IPS-15b (cell line): ENCODE results near the gene ARHGEF6.

Experiments used
- H3K27me3 ChIP-seq: one replicate; pipeline ENCODE4 v1.6.1; 2013; ENCODE audit warnings: low read length; ENCODE audit not compliant: control insufficient read depth, insufficient read depth
- H3K36me3 ChIP-seq: one replicate; pipeline ENCODE4 v1.6.1; 2013; ENCODE audit warnings: low read length; ENCODE audit not compliant: control insufficient read depth, insufficient read depth
- H3K4me1 ChIP-seq: one replicate; pipeline ENCODE4 v1.6.1; 2013; ENCODE audit warnings: mild to moderate bottlenecking, low read length; ENCODE audit not compliant: control insufficient read depth, insufficient read depth
- H3K4me3 ChIP-seq: one replicate; pipeline ENCODE4 v1.5.1; 2013; ENCODE audit warnings: low read depth, low read length
- H3K9ac ChIP-seq: one replicate; pipeline ENCODE4 v1.6.1; 2013; ENCODE audit warnings: low read depth, mild to moderate bottlenecking, low read length
- H3K9me3 ChIP-seq: one replicate; pipeline ENCODE4 v1.6.1; 2013; ENCODE audit warnings: mild to moderate bottlenecking, low read length; ENCODE audit not compliant: control insufficient read depth, insufficient read depth

ARHGEF6 gene

DNA sequence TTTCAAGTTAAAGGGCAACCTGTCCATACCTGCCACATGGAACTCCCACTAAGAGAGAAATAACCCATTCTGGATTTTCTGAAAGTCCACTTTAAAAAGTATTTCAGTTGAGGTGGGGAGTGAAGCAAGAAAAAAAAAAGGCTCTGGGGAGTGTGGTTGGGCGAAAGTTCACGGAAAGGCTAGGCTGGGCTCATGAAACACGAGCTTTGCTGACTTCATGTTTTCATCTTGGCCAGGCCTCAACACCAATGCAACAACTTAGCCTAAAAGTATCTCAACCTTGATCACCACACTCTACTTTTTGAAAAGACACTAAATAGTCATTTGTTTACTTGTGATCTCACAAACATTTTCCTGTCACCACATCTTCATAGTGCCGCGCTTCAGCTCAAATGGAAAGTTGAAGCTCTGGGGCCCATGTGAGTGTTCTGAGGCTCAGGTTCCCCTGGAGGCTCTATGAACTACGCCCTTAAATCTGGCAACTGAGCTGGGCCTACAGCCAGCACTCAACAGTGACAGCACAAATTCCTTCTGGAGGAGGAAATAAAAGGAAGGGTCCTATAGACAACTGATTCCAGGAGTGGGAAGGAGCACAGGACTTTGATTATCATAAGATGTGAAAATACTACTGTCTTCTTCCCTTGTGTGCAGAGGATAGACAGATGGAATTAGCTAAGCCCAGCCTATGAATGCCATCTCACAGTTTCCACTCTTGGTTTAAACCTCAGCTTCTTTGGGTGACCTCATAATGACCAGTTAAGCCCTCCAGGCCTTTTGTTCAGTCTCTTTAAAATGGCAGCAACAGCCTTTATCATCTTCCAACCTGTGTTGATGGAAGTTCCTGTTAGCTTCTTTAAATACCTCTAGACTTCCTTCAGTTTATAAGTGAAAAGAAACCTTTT is 127.7 kb downstream of the ARHGEF6 start:
- no peak overlapping the region for H3K9ac ChIP-seq
- no peaks in the 10 kb centered on the region for H3K36me3 ChIP-seq
- no peaks in the 10 kb centered on the region for H3K27me3 ChIP-seq

DNA sequence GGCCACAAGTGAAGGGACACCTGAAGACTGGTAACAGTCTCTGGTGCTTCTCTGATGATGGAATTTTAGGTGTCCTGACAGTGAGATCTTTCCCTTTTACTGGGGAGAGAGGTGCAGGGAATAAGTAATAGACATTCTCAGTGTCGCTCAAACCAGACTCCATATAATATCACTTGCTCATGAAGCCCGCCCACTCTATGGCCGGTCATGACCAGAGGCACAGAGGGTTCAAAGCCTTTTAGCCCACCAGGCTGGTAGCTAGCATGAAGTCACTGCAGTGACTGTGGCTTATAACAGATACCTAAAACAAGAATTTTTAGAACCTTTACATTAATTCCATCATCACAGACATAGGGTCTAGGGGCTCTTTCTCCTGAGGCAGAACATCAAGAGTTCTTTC is 129.9 kb downstream of the ARHGEF6 start:
- no peaks in the 10 kb centered on the region for H3K9me3 ChIP-seq
- no peaks in the 10 kb centered on the region for H3K36me3 ChIP-seq
- H3K27me3 ChIP-seq: no peaks in the 10 kb centered on the region
- H3K4me1 ChIP-seq: peaks cover 3% of the 10 kb centered on the region
- H3K9ac ChIP-seq: no peak overlapping the region
- H3K4me3 ChIP-seq: no peak overlapping the region

More for the DNA sequence above, 127.7 kb downstream of the ARHGEF6 start:
- H3K4me1 ChIP-seq: peaks cover 3% of the 10 kb centered on the region
- no peak overlapping the region for H3K4me3 ChIP-seq
- no peaks in the 10 kb centered on the region for H3K9me3 ChIP-seq

DNA sequence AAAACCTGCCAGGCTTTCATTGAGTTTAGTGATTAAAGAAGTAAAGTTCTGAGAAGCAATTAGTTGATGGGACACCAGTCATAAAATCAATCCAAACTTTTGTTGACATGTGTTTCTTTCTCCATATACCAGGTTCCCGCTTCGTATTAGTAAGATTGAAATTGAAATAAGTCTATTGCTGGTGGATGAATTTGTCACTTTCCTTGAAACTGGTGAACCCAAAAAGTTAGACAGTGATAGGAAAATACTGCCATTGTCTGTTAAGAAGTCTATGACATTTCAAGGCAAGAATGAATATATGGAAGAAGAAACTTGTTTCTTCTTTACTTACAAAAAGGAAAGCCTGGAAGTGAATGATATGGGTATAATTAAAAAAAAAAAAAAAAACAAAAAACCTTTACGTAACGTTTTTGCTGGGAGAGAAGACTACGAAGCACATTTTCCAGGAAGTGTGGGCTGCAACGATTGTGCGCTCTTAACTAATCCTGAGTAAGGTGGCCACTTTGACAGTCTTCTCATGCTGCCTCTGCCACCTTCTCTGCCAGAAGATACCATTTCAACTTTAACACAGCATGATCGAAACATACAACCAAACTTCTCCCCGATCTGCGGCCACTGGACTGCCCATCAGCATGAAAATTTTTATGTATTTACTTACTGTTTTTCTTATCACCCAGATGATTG is 132.9 kb downstream of the ARHGEF6 start, which contains the start of gene CD40LG:
TSS of gene CD40LG (plus strand) at position 482 of the 684 bp plus-strand sequence. CDS start at position 573, 91 bp downstream.
- Histone ChIP-seq H3K36me3 (no peaks in the 10 kb centered on the region), H3K9me3 (no peaks in the 10 kb centered on the region), H3K27me3 (no peaks in the 10 kb centered on the region), H3K4me3 (no peak within 1 kb of the TSS), H3K4me1 (peaks cover 3% of the 10 kb centered on the region), H3K9ac (no peak within 1 kb of the TSS)

GRCh38 chrX:136646602-136647239 is 134.0 kb downstream of the ARHGEF6 start:
- Histone ChIP-seq H3K4me3 (no peak overlapping the region), H3K9ac (no peak overlapping the region), H3K4me1 (peaks cover 3% of the 10 kb centered on the region), H3K36me3 (no peaks in the 10 kb centered on the region), H3K27me3 (no peaks in the 10 kb centered on the region), H3K9me3 (no peaks in the 10 kb centered on the region)

- H3K36me3 ChIP-seq: no peaks in the 10 kb centered on the region
- H3K4me3 ChIP-seq: no peak overlapping the region
- H3K27me3 ChIP-seq: no peaks in the 10 kb centered on the region
These were observed 137.5 kb downstream of the ARHGEF6 start for GRCh38 chrX:136643243-136643642.

GRCh38 chrX:136639506-136640176 is 141.1 kb downstream of the ARHGEF6 start:
- Histone ChIP-seq H3K4me3 (no peak overlapping the region), H3K9me3 (no peaks in the 10 kb centered on the region), H3K27me3 (no peaks in the 10 kb centered on the region), H3K9ac (no peak overlapping the region), H3K36me3 (no peaks in the 10 kb centered on the region), H3K4me1 (peaks cover 8% of the 10 kb centered on the region)

More at GRCh38 chrX:136643243-136643642, 137.5 kb downstream of the ARHGEF6 start:
- no peaks in the 10 kb centered on the region for H3K4me1 ChIP-seq
- no peak overlapping the region for H3K9ac ChIP-seq
- H3K9me3 ChIP-seq: no peaks in the 10 kb centered on the region

GRCh38 chrX:136636121-136636520 is 144.6 kb downstream of the ARHGEF6 start:
- no peaks in the 10 kb centered on the region for H3K9me3 ChIP-seq
- no peaks in the 10 kb centered on the region for H3K36me3 ChIP-seq
- H3K4me1 ChIP-seq: peaks cover 8% of the 10 kb centered on the region
- no peak overlapping the region for H3K4me3 ChIP-seq
- no peaks in the 10 kb centered on the region for H3K27me3 ChIP-seq
- H3K9ac ChIP-seq: no peak overlapping the region

DNA sequence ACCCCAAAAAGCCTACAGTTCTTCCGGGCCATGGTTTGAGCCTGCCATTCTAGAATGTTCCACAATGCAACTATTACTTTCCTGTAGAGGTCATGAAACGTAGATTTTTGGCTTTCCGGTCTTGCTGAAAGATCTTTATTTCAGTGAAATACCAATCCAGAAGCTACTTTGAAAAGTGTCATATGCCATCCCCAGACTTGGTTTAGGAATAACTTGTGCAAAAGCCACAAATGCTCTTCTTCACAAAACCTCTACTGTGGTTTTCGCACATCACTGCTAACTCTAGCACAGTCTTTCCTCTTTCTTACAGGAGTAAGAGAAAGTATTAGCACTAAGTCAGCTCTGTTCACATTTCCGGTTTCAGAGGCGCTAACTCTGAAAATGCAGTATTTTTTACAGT is 145.5 kb downstream of the ARHGEF6 start:
- Histone ChIP-seq H3K4me3 (no peak overlapping the region), H3K9ac (no peak overlapping the region), H3K4me1 (peaks cover 8% of the 10 kb centered on the region), H3K9me3 (no peaks in the 10 kb centered on the region), H3K27me3 (no peaks in the 10 kb centered on the region), H3K36me3 (no peaks in the 10 kb centered on the region)

DNA sequence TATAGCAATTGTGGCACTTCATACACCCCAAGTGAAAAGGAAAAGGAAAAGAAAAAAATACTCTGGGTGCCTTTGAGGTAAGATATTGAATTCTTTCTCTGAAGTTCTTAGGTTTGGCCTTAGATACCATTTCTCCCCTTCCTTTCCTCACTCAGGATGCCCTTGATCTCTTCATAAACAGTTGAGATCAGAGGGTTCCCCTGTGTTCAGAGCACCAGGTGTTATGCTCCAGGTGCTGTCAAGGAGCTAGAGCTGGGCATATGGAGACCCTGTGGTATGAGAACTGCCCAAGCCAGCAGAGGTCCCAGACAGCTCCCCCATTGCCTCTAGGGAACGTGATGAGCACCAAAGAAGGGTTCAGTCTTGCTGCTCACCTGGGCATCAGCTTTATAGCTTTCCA is 149.9 kb downstream of the ARHGEF6 start:
- no peaks in the 10 kb centered on the region for H3K27me3 ChIP-seq
- H3K36me3 ChIP-seq: no peaks in the 10 kb centered on the region
- no peak overlapping the region for H3K9ac ChIP-seq
- H3K9me3 ChIP-seq: no peaks in the 10 kb centered on the region
- no peak overlapping the region for H3K4me3 ChIP-seq
- peaks cover 5% of the 10 kb centered on the region for H3K4me1 ChIP-seq

DNA sequence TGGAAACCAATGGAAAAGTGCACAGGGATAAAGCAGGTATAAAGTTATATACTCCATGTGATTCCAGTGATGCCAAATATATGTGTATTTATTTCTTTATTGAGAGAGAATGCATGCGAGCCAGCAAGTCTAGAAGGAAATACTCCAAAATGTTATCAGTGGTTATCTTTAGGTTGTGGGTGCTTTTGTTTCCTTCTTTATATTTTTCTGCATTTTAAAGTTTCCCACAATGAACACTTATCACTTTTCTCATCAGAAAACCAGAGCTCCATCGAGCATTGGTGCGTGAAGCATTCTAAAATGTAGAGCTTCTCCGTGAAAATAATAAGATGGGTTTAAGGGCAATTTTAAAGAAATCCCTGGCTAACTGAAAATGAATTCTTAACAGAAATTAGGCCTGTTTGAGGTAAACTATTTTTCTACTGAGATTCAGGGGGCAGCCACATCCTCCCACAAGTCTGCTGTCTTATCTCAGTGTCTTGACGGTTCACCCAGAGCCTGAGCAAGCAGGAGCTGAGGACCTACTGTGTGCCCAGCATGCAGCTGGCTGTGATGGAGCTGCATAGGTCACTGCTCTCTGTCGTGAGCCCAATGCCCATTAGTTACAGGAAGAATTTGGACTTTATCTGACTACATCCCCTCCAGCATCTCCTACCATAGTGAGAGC is 151.5 kb downstream of the ARHGEF6 start:
- Histone ChIP-seq H3K4me1 (no peaks in the 10 kb centered on the region), H3K4me3 (no peak overlapping the region), H3K36me3 (no peaks in the 10 kb centered on the region), H3K9ac (no peak overlapping the region), H3K27me3 (no peaks in the 10 kb centered on the region), H3K9me3 (no peaks in the 10 kb centered on the region)

- no peaks in the 10 kb centered on the region for H3K27me3 ChIP-seq
- H3K36me3 ChIP-seq: no peaks in the 10 kb centered on the region
- no peaks in the 10 kb centered on the region for H3K9me3 ChIP-seq
- no peak overlapping the region for H3K4me3 ChIP-seq
- no peak overlapping the region for H3K9ac ChIP-seq
- H3K4me1 ChIP-seq: no peaks in the 10 kb centered on the region
These were observed 153.3 kb downstream of the ARHGEF6 start for GRCh38 chrX:136627409-136627808.
